OCI-LY1 (cell line): ENCODE data around the gene FUOM.

ENCODE experiments used
- H2AFZ ChIP-seq: fragments of 200-600 bp; sonication (generic), shearing (Covaris generic); 2 replicates; pipeline ENCODE4 v1.6.0; 2014; ENCODE audit warnings: antibody characterized with exemption, mild to moderate bottlenecking, low read length
- H3F3A ChIP-seq: fragments of 200-600 bp; sonication (generic), shearing (Covaris generic); 2 replicates; pipeline ENCODE4 v1.6.0; 2014; ENCODE audit warnings: mild to moderate bottlenecking, antibody characterized with exemption, low read length, moderate library complexity; ENCODE audit not compliant: insufficient read depth
- H3K27ac ChIP-seq: fragments of 200-600 bp; sonication (generic); 2 replicates; pipeline ENCODE4 v1.5.1; 2014; ENCODE audit warnings: low read length, mixed run types, mild to moderate bottlenecking, low read depth; ENCODE audit not compliant: poor library complexity, severe bottlenecking
- H3K27me3 ChIP-seq: fragments of 200-600 bp; sonication (generic); 2 replicates; pipeline ENCODE4 v1.6.0; 2014; ENCODE audit warnings: antibody characterized with exemption, mild to moderate bottlenecking, low read length, moderate library complexity; ENCODE audit not compliant: insufficient read depth
- H3K36me3 ChIP-seq: fragments of 200-600 bp; sonication (generic); 2 replicates; pipeline ENCODE4 v1.6.1; 2014; ENCODE audit warnings: mild to moderate bottlenecking, antibody characterized with exemption, low read length, moderate library complexity, mixed read lengths; ENCODE audit not compliant: insufficient read depth
- H3K4me1 ChIP-seq: fragments of 200-600 bp; sonication (generic); 2 replicates; pipeline ENCODE4 v1.5.1; 2014; ENCODE audit warnings: mild to moderate bottlenecking, low read length, moderate library complexity; ENCODE audit not compliant: insufficient read depth, severe bottlenecking
- H3K4me2 ChIP-seq: fragments of 200-600 bp; sonication (generic), shearing (Covaris generic); 2 replicates; pipeline ENCODE4 v1.6.1; 2014; ENCODE audit warnings: low read length
- H3K4me3 ChIP-seq: fragments of 200-600 bp; sonication (generic); 2 replicates; pipeline ENCODE4 v1.5.1; 2014; ENCODE audit warnings: low read length, low read depth, mild to moderate bottlenecking, mixed read lengths; ENCODE audit not compliant: poor library complexity, severe bottlenecking
- H3K79me2 ChIP-seq: fragments of 200-600 bp; shearing (Covaris generic); 2 replicates; pipeline ENCODE4 v1.6.1; 2016; ENCODE audit warnings: mixed run types, low read length, mixed read lengths; ENCODE audit not compliant: insufficient read depth
- H3K9ac ChIP-seq: fragments of 200-600 bp; sonication (generic), shearing (Covaris generic); 2 replicates; pipeline ENCODE4 v1.6.1; 2014; ENCODE audit warnings: mild to moderate bottlenecking, low read length, mixed read lengths
- H3K9me2 ChIP-seq: fragments of 200-600 bp; sonication (generic), shearing (Covaris generic); 2 replicates; pipeline ENCODE4 v1.6.1; 2014; ENCODE audit warnings: low read depth, mild to moderate bottlenecking, low read length, mixed read lengths
- H3K9me3 ChIP-seq: fragments of 200-600 bp; shearing (Covaris generic); 2 replicates; pipeline ENCODE4 v1.6.1; 2014; ENCODE audit warnings: low read length, mixed read lengths
- H4K20me1 ChIP-seq: fragments of 200-600 bp; sonication (generic), shearing (Covaris generic); 2 replicates; pipeline ENCODE4 v1.6.0; 2016; ENCODE audit warnings: mild to moderate bottlenecking, low read length; ENCODE audit not compliant: insufficient read depth
- CTCF ChIP-seq: fragments of 200-600 bp; sonication (generic), shearing (Covaris generic); IDR thresholded peaks from 2 replicates; pipeline ENCODE4 v1.5.1; 2017; ENCODE audit warnings: mild to moderate bottlenecking, antibody characterized with exemption, low read length, moderate library complexity, mixed read lengths
- EZH2 ChIP-seq: fragments of 200-600 bp; sonication (generic), shearing (Covaris generic); IDR thresholded peaks from 2 replicates; pipeline ENCODE4 v1.8.0; 2017; ENCODE audit warnings: borderline replicate concordance, mixed run types, mild to moderate bottlenecking, antibody characterized with exemption, low read length, moderate library complexity, mixed read lengths

The FUOM gene

GRCh38 chr10:133383551-133383950 lies 25.7 kb upstream of the FUOM start:
- no peak for TF ChIP-seq EZH2
- Histone ChIP-seq H3K4me2 (no peak overlapping the region), H3K36me3 (no peaks in the 10 kb centered on the region), H4K20me1 (no peaks in the 10 kb centered on the region), H3F3A (no peaks in the 10 kb centered on the region; the same call in 1 of the 2 replicates), H3K27me3 (peaks cover 10% of the 10 kb centered on the region; the same call in 1 of the 2 replicates), H3K79me2 (no peaks in the 10 kb centered on the region), H3K27ac (no peak overlapping the region), H2AFZ (no peak overlapping the region), H3K4me1 (peaks cover 5% of the 10 kb centered on the region), H3K9ac (no peak overlapping the region), H3K9me3 (no peaks in the 10 kb centered on the region), H3K9me2 (no peaks in the 10 kb centered on the region), H3K4me3 (no peak overlapping the region)

GRCh38 chr10:133381036-133381435 lies 23.2 kb upstream of the FUOM start:
- Histone ChIP-seq H2AFZ (no peak overlapping the region), H3F3A (no peaks in the 10 kb centered on the region; the same call in 1 of the 2 replicates), H3K4me2 (no peak overlapping the region), H3K27ac (no peak overlapping the region), H3K36me3 (no peaks in the 10 kb centered on the region), H3K9me2 (no peaks in the 10 kb centered on the region), H3K4me1 (peaks cover 7% of the 10 kb centered on the region), H3K79me2 (no peaks in the 10 kb centered on the region), H3K9me3 (no peaks in the 10 kb centered on the region), H4K20me1 (no peaks in the 10 kb centered on the region), H3K9ac (no peak overlapping the region), H3K4me3 (no peak overlapping the region), H3K27me3 (peaks cover 10% of the 10 kb centered on the region; the same call in 1 of the 2 replicates)
- TF ChIP-seq EZH2: no peak
- TF ChIP-seq CTCF: no peak

GRCh38 chr10:133379801-133380666 lies 22.2 kb upstream of the FUOM start:
- H3K36me3 ChIP-seq: no peaks in the 10 kb centered on the region
- no peaks in the 10 kb centered on the region for H3K9me2 ChIP-seq
- H3K79me2 ChIP-seq: no peaks in the 10 kb centered on the region
- peaks cover 10% of the 10 kb centered on the region; the same call in 1 of the 2 replicates for H3K27me3 ChIP-seq
- H3K4me2 ChIP-seq: peak overlapping the region; percentile 72
- peaks cover 7% of the 10 kb centered on the region for H3K4me1 ChIP-seq
- TF ChIP-seq EZH2: no peak
- no peak for TF ChIP-seq CTCF
- peak overlapping the region; percentile 67 for H3K4me3 ChIP-seq
- no peaks in the 10 kb centered on the region for H4K20me1 ChIP-seq
- no peak overlapping the region for H3K9ac ChIP-seq
- no peak overlapping the region for H2AFZ ChIP-seq
- H3K27ac ChIP-seq: no peak overlapping the region
- H3F3A ChIP-seq: no peaks in the 10 kb centered on the region; the same call in 1 of the 2 replicates
- no peaks in the 10 kb centered on the region for H3K9me3 ChIP-seq
